RWPE1 (cell line): ENCODE data around the gene CRTAP.
"Not testable (repeated sequence)": the region's sequence is repeated elsewhere in the genome, so short reads cannot be mapped to it uniquely, and the experiment has no call there.

Experiments used
- CTCF ChIA-PET: fragments of 350-600 bp; sonication (Branson Sonifier 250); formaldehyde crosslinking; extraction: SDS; loops from one replicate; lab custom pipeline; 2021; lab: Yijun Ruan, JAX
- POLR2A ChIA-PET: fragments of 400-600 bp; formaldehyde crosslinking; extraction: SDS; loops from one replicate; lab custom pipeline; 2020; ENCODE audit warnings: antibody characterized with exemption; ENCODE audit not compliant: low non-redundant PET; lab: Yijun Ruan, JAX
- DNase-seq: peaks from one replicate; pipeline ENCODE4 v3.0.0; 2012; ENCODE audit warnings: low spot score
- H3K27ac ChIP-seq: fragments of 450-650 bp; 2 replicates; pipeline ENCODE4 v1.5.1; 2017
- TF ChIP-seq, protein P1 (sequence below): fragments of 450-650 bp; conservative IDR thresholded peaks from 2 replicates; pipeline ENCODE4 v1.5.1; 2017; ENCODE audit warnings: low read depth, mild to moderate bottlenecking

Gene CRTAP

DNA sequence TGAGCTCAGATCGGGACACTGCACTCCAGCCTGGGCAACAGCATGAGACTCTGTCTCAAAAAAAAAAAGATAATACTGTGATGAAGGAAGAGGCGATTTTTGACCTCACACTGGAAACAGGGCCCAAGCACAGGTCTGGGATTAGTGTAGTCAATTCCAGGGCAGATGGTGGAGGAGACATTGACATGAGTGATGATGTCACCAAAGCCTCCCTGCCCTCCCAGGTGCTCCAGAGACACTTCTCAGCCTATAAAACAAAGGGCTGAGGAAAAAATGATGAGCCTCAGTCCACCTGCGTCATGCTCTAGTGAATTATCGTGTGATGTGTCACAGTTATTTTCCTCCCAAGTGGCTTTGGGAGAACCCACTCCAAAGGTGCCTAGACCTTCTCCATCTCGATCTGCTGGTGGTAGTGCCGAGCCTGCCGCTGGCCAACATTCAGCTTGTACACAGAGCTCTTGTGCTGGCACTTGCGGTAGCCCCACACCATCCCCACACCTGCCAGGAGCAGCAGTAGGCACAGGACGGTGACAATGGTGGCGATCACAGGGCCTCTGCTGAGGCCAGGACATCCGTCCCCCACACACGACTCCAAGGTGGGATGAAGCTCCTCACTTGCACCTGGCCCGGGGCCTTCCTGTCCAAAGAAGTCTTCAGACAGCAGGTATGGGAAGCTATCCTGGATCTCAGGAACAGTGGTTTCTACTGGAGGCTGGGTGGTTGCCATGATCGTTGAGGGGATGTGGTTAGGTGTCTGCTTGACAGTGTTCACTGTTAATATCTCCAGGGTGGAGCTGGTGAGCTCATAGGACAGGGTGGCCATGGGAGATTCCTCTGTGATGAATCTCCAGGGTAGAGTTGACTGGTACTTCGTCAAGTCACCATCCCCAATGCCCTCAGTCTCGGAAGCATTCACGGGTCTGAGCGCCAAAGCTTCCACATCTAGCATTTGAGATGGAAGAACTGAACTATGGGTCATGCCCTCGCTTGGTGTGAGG, 38.8 kb downstream of the CRTAP start:
- TF ChIP-seq, protein P1, sequence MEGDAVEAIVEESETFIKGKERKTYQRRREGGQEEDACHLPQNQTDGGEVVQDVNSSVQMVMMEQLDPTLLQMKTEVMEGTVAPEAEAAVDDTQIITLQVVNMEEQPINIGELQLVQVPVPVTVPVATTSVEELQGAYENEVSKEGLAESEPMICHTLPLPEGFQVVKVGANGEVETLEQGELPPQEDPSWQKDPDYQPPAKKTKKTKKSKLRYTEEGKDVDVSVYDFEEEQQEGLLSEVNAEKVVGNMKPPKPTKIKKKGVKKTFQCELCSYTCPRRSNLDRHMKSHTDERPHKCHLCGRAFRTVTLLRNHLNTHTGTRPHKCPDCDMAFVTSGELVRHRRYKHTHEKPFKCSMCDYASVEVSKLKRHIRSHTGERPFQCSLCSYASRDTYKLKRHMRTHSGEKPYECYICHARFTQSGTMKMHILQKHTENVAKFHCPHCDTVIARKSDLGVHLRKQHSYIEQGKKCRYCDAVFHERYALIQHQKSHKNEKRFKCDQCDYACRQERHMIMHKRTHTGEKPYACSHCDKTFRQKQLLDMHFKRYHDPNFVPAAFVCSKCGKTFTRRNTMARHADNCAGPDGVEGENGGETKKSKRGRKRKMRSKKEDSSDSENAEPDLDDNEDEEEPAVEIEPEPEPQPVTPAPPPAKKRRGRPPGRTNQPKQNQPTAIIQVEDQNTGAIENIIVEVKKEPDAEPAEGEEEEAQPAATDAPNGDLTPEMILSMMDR: no peak
- ChIA-PET CTCF (interaction anchor here (0.6 kb wide), 1 partner anchor 19 kb away, joined by 3 read pairs; no protein-coding TSS in a partner anchor), POLR2A (no interaction called here)
- no peak overlapping the region for H3K27ac ChIP-seq
- no peak for DNase-seq

DNA sequence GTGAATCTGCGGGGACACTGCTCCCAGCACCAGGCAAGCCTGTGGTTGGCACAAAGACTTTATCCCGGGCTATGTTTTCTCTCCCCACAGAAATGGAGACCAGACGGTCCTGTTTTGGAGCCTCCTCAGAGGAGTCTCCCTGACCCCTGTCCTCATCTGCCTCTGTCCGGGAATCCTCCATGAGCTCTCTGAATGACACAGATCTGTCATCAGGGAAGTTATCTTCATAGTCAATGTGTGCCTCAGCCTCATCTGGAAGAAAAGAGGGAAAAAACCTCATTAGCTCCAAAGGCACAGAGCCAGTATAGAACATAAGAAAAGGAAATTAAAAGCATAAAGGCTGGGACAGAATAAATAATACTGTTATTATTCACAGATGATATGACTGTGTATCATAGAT, 40.0 kb downstream of the CRTAP start:
- CTCF ChIA-PET: no interaction called here

DNA sequence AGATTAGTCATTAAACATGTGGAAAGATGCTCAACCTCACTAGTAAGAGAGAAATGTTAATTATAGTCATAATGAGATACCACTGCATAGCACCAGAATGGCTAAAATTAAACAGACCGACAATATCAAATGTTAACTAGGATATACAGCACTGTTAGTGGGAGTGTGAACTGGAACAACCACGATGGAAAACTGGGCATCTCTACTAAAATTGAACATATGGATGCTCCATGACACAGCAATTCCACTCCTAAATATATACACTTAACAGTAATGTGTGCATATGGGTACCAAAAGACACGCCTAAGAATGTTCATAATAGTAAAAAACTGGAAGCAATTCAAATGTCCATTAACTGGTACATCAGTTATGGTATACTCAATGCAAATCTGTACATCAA, 41.5 kb downstream of the CRTAP start:
- ChIA-PET POLR2A (no interaction called here), CTCF (no interaction called here)
- TF ChIP-seq, protein P1: no peak
- DNase-seq: no peak
- no peak overlapping the region for H3K27ac ChIP-seq

More for the DNA sequence above, 40.0 kb downstream of the CRTAP start:
- TF ChIP-seq, protein P1: no peak
- POLR2A ChIA-PET: no interaction called here
- no peak overlapping the region for H3K27ac ChIP-seq
- DNase-seq: no peak

DNA sequence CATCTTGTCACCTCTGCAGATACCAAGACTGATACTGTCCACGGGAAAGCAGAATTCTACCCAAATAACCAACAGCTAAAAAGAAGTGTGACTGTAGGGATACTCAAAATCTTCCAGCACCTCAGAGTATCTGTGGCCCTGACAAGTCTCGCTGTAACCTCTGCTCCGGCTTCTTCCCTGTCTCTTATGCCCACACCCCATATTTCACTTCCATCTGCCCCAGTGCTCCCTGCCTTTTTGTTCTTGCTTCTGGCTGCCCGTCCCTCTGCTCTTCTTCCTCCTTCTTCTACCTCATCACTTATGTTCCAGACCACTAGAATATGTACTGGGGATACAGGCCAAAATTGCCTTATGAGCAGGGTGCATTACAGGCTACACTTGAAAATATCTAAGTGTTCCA, 45.4 kb downstream of the CRTAP start:
- CTCF ChIA-PET: interaction anchor here (0.7 to 0.8 kb wide), 2 partner anchors 93 to 224 kb away, joined by 3 read pairs; no protein-coding TSS in a partner anchor
- no peak overlapping the region for H3K27ac ChIP-seq
- TF ChIP-seq, protein P1: no peak
- POLR2A ChIA-PET: no interaction called here
- no peak for DNase-seq

DNA sequence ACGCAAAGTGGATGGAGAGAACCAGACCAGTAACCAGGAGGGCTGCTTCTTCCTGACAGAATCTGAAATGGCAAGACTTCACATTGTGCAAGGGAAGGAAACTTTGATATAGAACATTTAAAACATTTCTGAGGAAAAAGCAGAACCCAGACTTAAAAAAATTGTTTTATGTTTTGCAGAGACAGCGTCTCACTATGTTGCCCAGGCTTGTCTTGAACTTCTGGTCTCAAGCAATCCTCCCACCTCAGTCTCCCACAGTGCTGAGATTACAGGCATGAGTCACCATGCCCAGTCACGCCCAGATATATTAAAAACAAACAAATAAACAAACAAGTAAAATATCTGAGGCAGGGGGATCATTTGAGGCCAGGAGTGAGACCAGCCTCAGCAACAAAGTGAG, 46.2 kb downstream of the CRTAP start:
- no peak for DNase-seq
- no peak overlapping the region for H3K27ac ChIP-seq
- ChIA-PET POLR2A (no interaction called here), CTCF (no interaction called here)
- TF ChIP-seq, protein P1: no peak

DNA sequence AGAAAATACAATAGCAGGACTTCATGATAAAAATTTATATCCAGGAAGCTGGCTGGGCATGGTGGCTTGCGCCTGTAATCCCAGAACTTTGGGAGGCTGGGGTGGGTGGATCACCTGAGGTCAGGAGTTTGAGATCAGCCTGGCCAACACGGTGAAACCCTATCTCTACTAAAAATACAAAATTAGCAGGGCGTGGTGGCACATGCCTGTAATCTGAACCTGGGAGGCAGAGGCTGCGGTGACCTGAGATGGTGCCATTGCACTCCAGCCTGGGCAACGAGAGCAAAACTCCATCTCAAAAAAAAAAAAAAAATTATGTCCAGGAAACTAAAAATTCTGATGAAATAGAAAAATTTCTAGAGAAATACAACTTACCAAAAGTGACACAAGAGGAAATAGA, 48.8 kb downstream of the CRTAP start:
- CTCF ChIA-PET, POLR2A ChIA-PET, H3K27ac ChIP-seq, DNase-seq: not testable (repeated sequence)

DNA sequence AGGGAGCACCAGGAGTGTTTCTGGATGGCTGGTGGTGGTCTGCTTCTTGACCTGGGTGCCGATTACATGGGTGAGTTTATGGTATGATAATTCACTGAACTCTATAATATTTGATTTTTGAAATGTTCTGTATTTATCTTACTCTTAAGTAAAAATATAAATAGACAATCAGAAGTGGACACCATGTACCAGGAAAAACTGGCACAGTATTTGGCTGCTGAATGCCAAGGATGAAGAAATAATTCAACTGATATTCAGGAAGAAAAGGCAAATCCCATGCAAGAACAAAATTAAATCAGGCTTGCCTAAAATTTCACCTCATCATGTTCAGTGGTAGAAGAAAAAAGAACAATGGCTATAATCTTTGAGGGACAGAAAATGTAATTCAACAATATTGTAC, 51.6 kb downstream of the CRTAP start:
- CTCF ChIA-PET: no interaction called here
- H3K27ac ChIP-seq: no peak overlapping the region
- POLR2A ChIA-PET: no interaction called here
- DNase-seq: no peak
- TF ChIP-seq, protein P1: no peak
